Muscle of back (tissue), 11 donors: ENCODE results near the gene PFKP. TPM values are rescaled to one million over a fixed set of nuclear protein-coding genes. Genes with fewer than 3 reads are reported as not detected.

Experiments used
- DNase-seq, 3 donors: peaks; one replicate each; pipeline versions ENCODE4 v3.0.0 to v3.0.0-alpha.2; 2013
- polyA plus RNA-seq, 10 donors: library from polyadenylated mRNA; unstranded; fragments of 120-200 nt; gene quantifications; one replicate each; pipeline ENCODE4 v1.2.1, GENCODE V29; 2013; ENCODE audit not compliant: insufficient read length in 10 of 10

Gene PFKP
- polyA plus RNA-seq, 10 donors = 14.5 to 27.3 (median 18.8) TPM

DNA sequence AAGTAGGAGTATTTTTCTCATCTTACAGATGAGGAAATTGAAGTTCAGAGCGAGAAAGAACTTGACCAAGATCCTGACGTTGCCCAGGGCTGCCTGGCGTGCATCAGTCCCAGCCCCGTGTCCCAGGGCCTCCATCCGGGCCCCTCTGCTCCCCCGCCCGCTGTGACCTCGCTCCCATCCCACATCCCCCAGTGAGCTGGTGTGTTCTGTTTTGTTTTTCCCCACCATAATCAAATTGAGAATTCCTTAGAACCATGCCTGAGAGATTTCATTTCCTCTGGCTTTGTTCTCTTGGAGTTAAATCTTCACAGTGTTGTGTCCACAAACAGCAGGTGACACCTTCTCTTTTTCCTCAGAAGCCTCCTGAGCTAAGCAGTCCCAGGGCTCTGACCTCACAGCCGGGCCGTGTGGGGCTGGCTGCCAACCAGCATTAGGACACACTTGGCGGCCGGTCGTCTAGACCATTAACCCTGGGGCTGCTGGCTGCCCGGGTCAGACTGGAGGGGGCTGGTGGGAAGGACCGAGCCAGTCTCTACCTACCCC lies 44.3 kb downstream of the PFKP start:
- no peak for DNase-seq

DNA sequence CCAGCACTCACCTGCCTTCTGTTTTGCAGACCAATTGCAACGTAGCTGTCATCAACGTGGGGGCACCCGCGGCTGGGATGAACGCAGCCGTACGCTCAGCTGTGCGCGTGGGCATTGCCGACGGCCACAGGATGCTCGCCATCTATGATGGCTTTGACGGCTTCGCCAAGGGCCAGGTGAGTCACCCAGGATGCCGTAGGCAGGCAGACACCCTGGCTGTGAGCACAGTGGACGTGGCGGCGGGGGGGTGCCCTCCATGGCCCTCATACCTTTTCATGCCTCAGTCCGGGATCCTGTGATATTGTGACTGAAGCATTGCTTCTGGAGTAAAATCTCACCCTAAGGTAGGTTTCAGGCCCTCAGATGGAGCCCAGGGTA lies 46.0 kb downstream of the PFKP start:
- DNase-seq = no peak

DNA sequence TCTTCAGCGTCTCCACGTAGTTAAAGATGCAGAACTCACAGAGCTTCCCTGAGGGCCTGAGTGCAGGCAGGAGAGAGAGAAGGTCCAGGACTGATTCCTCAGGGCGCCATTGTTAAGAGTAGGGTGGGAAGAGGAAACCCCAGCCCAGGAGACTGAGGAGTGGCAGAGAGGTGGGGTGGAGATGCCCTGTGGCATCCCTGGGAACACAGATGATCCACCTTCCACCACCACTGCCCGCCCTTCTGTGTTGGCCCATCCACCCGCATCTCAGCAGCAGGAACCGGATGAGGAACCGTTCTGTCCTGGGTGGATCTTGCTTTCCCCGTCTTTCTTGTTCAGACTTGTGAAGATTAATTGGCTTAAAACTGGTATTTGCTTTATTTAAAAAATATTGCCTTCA lies 48.3 kb downstream of the PFKP start:
- no peak for DNase-seq

DNA sequence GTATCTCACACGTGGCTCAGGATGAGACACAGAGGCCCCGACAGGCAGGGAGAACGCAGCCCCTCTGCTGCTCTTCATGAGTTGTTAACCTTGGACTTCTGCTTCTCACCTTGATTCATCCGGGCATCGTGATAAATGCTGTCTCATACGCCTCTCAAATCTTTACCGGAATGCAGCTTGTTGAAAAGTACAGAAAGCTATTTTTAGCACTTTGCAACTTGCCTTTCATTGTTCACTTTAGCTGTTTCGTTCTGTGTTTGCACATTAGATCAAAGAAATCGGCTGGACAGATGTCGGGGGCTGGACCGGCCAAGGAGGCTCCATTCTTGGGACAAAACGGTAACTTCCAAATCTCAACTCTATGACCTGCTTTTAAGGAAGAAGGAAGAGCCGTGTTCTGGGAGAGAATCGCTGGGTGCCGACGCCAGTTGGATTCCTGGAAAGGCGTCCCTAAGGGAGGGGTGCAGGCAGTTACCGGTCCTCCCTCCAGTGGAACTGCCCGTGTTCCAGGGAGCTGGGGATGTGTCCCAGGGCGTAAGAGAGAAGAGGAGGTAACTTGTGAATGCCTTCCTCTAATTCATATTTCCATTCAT lies 49.3 kb downstream of the PFKP start:
- DNase-seq = no peak

DNA sequence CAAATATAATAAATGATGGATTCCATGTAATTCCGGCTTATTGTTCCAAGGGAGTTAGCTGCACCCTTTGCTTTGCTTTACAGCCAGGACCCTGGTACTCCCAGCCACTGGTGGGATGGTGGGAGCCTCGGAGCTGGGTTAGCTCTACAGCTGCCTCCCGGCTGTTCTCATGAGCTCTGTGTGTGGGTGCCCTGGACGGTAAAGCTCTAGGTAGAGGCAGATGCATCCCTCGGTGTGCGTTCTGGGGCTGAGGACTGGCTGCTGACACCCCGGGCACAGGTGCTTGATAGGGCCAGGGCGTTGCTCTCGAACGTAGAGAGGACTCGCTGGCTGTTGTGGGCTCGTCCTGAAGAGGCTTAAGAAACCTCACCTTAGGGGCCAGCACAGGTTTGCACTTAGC lies 50.1 kb downstream of the PFKP start:
- no peak for DNase-seq

DNA sequence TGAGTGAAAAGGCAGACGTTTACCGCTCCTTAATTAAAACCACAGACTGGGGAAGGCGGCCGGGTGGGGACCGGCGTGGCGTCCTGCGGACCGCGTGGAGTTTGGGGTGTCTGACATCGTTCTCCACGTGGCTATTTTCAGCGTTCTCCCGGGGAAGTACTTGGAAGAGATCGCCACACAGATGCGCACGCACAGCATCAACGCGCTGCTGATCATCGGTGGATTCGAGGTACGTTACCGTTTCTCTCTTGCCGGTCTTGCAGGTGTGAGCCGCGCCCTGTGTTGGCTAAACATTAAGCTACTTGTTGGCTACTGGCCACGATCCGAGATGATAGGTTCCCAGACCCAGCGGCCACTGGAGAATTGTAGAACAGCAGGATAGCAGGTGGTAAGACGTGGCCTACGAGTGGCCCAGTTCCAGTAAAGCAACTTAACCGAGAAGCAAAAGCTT lies 51.3 kb downstream of the PFKP start:
- peak in 1 of 3 donors; percentile 58 for DNase-seq

DNA sequence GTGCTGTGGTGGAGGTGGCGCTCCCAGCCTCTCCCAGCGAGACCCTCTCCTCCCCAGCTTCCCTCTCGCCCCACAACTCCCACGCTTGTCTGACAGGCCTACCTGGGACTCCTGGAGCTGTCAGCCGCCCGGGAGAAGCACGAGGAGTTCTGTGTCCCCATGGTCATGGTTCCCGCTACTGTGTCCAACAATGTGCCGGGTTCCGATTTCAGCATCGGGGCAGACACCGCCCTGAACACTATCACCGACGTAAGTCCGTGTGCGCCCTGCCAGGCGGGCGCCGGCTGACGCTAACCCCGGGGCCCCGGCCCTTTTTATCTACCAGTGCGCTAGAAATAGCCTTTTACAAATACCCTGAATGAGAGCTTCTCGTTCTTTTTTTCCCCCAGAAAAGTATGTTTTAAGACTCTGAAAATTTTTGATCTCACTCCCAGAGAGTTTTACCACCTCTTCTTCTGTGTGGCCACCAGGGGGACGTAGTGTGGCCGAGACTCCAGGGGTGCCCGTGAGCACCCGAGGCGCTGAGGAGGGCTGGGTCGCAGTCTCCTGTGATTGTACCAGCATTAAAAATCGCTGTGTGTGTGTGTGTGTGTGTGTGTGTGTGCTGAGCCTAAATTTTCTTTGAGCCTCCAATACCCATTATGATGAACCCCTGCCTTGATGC lies 52.6 kb downstream of the PFKP start:
- no peak for DNase-seq

DNA sequence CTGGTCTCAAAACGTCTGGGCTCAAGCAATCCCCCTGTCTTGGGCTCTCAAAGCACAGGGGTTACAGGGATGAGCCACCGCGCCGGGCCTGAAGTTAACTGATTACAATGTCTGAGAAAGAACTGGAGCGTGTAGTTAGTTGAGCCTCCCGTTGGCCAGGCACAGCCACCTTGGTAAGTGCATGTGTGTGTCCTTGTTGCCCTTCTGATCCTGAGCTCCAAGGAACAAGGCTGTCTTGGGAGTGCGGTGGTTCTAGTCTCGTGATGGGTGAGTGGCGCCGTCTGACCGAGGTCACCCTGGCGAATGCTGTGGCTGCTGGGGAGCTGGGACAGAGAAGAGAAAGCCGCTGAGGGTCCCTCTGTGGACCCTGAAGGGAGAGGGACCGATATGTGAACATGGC lies 54.7 kb downstream of the PFKP start:
- no peak for DNase-seq

DNA sequence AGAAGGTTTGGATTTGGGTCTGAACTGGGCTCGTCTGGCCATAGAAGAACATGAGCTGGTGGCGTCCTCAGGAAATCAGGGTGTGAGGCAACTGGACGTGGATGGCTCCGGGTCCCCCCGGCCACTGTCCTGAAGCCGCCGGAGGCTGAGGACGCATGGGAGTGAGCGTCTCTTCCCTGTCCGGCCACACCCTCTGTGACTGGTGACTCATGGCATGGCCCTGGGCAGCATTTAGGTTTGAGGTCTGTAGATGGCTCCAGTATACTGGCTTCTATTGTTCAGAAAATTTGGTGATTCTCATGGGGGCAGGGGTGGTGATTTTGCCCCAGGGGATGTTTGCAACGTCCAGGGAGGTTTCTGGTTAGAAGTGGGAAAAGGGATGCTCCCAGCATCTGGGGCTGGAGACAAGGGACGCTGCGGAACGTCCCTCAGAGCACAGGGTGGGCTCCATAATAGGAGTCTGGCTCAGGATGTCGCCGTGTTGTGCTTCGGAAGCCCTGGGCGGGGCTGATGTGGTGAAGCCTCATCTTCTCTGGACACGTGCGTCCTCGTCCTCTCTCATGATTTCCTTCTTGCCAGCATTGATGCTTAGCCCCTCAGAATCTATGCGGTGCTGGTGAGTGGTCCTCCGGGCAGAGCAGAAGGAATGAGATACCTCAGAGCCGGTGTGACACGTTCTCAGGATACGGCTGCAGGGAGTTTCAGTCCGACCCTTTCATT lies 55.3 kb downstream of the PFKP start:
- no peak for DNase-seq

DNA sequence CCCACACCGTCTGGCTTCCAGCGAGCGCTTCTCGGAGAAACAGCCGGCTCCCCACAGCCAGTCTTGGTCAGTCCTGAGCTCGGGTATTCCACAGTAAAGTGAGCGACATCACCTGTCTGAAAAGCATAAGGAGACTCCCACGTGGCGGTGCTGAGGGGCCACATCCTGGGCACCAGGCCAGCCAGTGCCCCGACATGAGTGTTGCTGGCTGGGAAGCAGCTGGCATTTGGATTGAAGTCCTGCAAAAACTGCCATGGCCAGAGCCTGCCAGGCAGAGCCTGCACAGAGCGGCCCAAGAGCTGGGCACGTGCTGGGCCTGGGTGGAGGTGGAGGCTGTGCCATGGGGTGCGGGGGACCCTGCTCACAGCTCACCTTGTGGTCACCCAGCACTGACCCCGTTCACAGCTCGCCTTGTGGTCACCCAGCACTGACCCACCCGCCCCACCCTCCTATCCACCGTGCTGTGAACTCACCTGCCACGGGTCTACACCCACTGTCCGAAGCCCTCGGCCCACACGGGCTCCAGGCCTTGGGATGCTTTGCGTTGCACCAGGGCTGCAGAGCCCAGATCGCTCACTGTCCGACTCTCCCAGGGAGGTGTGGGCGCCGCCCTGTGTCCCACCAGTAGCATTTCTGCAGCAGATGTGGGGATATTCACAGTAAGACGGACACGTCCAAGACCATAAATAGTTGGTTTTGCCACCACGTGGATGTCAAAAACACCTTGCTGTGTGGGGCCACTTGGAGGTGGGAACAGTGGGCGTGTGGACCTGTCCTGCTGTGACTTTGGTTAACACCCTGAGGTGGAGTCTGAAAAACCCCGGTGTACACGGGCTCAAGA lies 56.4 kb downstream of the PFKP start:
- DNase-seq = no peak

DNA sequence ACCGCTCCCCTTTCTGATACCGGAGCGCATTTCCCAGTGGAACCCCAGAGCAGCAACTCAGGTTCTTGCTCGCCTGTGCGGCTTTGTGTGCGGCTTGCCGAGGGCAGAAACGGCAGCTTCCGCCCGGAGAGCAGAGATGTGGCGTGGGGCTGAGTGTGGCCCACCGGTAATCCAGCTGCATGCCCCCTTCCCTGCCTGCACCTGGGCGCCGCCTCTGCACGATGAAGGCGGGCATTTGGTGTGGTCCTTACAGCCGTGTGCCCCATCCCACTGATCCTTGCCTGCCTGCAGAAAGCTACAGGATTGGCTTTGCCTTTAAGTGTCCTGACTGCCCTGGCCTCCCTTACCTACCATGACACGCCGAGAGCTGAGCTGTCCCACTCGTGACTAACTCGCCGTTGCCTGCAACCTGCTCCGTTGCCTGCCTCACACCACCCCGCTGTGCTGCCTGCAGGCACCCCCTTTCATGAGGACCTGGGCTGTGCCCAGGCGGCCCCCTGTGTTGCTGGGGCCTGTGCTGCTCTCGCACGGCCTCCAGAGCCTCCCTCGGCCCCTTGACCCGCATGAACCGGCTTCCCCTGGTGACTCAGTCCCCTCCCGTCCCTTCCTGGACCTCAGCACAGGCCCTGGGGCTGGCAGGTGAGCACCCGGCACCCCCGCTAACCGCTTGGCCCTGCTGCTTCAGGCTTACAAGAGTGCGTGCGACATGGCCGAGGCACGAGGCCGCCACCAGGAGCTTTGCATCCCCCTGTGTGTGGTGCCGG lies 57.2 kb downstream of the PFKP start:
- no peak for DNase-seq

DNA sequence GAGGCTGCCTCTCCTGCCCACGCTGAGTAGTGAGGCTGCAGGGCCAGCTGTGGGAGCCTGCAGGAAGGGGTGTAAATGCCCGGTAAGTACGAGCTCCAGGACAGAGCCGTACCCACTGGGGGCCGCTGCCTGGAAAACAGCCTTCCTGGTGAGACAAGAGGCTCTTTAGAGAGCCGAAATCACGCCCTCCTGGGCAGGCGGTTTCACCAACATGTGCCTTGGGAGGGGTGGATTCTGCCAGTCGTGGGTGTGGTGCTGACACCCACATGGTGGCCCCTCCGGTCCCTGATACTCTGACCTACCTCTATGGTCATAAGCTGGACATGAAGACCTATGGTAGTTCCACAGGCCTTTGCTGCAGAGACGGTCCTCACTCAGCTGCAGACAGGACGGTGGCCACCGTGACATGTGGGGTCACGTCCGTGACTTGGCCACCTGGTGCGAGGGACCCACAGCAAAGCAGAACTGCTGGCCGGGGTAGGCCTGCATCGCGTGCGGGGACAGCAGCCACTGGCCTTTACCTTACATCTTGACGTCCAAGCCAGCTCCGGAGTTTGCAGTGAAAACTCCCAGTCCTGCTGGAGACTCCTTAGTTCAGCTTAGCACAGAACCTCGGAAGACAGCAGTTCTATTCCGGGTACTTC lies 58.3 kb downstream of the PFKP start:
- no peak for DNase-seq

DNA sequence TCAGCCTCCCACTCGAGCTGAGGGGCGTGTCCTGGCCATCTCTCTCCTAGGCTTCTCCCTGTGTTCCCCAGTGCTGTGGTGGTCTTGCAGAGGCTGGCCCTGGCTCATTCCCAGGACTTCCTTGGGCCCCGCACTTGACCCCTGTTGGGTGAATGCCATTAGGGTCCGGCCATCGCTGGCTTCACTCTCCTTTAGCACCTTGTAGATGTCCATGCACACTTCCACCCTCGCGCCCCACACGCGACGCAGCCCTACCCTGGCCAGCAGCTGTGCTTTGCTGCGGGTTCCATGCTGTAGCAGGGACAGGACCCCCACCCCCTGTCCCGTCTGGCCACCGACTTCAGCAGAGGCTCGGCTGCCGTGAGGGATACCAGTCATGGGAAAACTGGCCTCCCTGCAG lies 58.9 kb downstream of the PFKP start:
- no peak for DNase-seq

DNA sequence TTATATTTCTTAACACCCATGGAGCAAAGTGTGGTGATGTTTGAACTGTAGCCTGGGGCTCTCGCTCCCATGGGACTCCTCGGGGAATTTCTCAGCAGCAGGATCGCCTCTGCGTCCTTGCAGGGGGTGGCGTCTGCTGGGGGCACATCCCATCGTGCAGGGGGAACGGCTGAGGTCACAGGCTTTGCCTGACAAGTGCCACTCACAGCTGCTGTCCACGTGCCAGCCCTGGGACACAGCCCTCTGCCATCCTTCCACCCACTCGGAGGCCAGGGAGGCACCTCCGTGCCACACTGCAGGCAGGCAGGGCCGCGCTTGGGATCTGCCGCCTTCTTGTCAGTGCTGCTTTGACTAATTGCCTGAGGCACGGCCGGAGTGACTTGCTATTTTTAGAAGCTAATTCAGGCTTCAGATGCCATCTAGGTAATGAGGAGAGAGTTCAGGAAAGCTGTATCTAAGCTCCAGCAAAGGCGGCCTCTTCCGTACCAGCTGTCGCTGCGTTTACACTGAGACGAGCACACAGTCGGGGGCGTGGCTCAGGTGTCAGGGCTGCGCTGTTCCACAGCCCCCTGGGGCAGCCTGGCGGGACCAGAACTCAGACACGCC lies 59.5 kb downstream of the PFKP start:
- peak in 1 of 3 donors; percentile 42 for DNase-seq

DNA sequence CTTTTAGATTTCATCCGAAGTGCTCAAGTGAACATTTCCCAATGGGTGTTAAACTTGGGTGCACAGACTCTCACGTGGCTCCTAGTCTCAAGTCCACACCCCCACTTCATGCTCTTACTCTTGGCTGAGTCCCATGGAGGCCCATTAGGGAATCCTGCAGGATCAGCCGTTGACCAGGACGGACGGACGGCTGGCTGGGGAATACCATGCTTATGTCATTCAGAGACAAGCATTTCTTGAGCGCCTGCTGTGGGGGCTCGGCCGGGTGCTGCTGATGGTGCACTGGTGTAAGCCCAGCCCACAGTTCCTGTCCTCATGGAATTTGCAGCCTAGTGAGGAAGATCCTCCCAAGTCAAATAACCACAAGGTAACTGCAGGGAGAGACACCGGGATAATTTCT lies 60.6 kb downstream of the PFKP start:
- no peak for DNase-seq

DNA sequence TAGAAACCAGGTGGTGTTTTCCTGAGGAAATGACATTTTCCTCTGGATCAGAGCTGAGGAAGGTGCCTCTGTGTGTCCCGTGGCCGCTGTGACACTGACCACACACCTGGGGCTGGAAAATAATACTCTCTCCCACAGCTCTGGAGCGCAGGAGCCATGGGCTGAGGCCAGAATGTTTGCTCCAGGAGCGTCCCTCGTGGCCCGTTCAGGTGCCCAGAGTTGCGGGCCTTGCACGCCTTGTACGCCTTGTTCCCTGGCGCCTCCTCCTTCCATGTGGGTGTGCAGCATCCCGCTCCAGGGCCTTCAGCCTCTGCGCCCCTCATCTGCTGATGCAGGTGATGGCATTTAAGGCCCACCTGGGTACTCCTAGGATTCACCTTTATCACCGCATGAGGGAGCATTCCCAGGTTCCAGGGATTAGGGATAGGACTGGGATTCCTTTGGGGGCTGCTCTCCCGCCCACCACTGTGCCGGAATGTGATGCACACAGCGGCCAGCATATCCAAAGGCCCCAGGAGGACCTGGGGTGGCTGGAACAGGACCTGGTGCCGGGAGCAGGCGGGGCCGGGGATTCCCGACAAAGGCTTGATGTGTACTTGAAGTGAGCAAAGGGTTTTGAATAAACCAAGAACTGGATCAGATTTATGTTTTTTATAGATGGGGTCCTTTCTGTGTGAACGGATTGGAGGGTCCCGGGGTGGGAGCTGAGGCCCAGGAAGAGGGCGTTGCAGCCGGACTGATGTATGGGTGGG lies 61.2 kb downstream of the PFKP start:
- DNase-seq = no peak

DNA sequence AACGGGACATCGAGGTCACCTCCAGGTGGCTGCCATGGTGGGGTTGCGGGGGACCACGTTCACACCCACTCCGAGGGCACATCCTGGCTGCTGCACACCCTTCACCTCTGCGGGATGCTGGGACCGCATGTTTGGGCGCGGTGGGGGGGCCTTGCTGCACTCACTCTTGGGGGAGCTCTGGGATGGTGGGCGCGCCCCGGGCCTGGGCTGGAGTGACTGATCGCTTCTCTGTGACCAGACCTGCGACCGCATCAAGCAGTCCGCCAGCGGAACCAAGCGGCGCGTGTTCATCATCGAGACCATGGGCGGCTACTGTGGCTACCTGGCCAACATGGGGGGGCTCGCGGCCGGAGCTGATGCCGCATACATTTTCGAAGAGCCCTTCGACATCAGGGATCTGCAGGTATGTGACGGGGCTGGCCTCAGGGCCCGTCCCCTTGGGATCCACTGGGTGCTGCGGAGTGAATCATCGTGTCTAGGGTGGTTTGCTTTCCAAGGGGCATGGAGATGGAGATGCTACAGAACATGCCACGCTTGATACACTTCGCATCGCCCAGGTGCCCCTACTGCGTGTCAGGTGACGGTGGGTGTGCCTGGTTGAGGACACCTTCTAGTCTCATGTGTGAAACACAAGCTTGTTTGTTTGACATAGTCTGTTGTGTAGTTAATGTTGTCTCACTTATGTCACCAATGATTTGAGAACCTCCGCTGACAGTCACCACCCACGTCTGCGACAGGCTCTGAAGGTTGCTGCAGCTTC lies 62.4 kb downstream of the PFKP start:
- no peak for DNase-seq

DNA sequence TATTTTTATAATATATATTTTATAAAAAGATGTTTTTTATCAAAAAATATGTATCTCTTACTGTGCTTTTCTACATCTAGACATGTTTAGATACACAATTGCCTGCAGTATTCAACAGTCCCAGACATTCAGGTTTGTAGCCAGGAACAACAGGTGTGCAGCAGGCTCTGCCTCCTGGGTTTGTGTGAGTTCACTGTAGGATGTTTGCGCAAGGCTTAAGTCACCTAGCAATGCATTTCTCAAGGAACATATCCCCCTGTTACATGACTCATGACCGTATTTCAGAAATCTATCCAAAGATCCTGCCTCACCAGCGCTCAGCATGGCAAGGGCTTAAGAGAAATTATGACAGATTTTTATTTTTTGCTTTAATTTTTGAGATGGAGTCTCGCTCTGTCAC lies 63.8 kb downstream of the PFKP start:
- DNase-seq = no peak
